HG02678 (cell line): ENCODE data around the gene EMC10.

Experiments
- ATAC-seq: cut with Tn5 transposase; IDR thresholded peaks from one replicate; pipeline ENCODE4 v1.9.1; 2021; ENCODE audit warnings: mild to moderate bottlenecking, moderate library complexity; ENCODE audit not compliant: unreplicated experiment

The EMC10 gene

GRCh38 chr19:50537769-50538230, 61.5 kb downstream of the EMC10 start:
- no peak for ATAC-seq
